ENCODE measurements around the gene SH3TC1.

Gene SH3TC1

GRCh38 chr4:8231551-8232049, 32.5 kb downstream of the SH3TC1 start:
- Histone ChIP-seq H3K9me3 (no peaks in the 10 kb centered on the region), H3K27ac (no peak overlapping the region), H3K36me3 (no peaks in the 10 kb centered on the region), H3K4me1 (ENCODE audit: control insufficient read depth in 1 of 2, insufficient read depth in 1 of 2, low read depth in 1 of 2, low read length in 1 of 2) (peaks cover 2 to 10% of the 10 kb centered on the region in 2 experiments), H3K27me3 (peaks cover 24% of the 10 kb centered on the region), H3K4me3 (ENCODE audit: low read depth in 1 of 2, low read length in 1 of 2) (no peak overlapping the region)
- TF ChIP-seq, protein P1, sequence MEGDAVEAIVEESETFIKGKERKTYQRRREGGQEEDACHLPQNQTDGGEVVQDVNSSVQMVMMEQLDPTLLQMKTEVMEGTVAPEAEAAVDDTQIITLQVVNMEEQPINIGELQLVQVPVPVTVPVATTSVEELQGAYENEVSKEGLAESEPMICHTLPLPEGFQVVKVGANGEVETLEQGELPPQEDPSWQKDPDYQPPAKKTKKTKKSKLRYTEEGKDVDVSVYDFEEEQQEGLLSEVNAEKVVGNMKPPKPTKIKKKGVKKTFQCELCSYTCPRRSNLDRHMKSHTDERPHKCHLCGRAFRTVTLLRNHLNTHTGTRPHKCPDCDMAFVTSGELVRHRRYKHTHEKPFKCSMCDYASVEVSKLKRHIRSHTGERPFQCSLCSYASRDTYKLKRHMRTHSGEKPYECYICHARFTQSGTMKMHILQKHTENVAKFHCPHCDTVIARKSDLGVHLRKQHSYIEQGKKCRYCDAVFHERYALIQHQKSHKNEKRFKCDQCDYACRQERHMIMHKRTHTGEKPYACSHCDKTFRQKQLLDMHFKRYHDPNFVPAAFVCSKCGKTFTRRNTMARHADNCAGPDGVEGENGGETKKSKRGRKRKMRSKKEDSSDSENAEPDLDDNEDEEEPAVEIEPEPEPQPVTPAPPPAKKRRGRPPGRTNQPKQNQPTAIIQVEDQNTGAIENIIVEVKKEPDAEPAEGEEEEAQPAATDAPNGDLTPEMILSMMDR (IDR thresholded peaks at IDR 0.05) = no peak

GRCh38 chr4:8232748-8233147, 33.7 kb downstream of the SH3TC1 start:
- TF ChIP-seq, protein P1 (IDR thresholded peaks at IDR 0.05) = no peak
- H3K4me3 ChIP-seq (ENCODE audit: low read depth in 1 of 2, low read length in 1 of 2) = no peak overlapping the region
- H3K27me3 ChIP-seq = peaks cover 13% of the 10 kb centered on the region
- no peaks in the 10 kb centered on the region for H3K9me3 ChIP-seq
- H3K4me1 ChIP-seq (ENCODE audit: control insufficient read depth in 1 of 2, insufficient read depth in 1 of 2, low read depth in 1 of 2, low read length in 1 of 2) = peaks cover 0 to 6% of the 10 kb centered on the region in 2 experiments
- H3K27ac ChIP-seq = no peak overlapping the region
- H3K36me3 ChIP-seq = no peaks in the 10 kb centered on the region

GRCh38 chr4:8233672-8234484, 34.8 kb downstream of the SH3TC1 start:
- Histone ChIP-seq H3K4me1 (ENCODE audit: control insufficient read depth in 1 of 2, insufficient read depth in 1 of 2, low read depth in 1 of 2, low read length in 1 of 2) (peaks cover 0 to under 1% of the 10 kb centered on the region in 2 experiments), H3K9me3 (no peaks in the 10 kb centered on the region), H3K27me3 (peaks cover 2% of the 10 kb centered on the region), H3K27ac (no peak overlapping the region), H3K4me3 (ENCODE audit: low read depth in 1 of 2, low read length in 1 of 2) (no peak overlapping the region), H3K36me3 (no peaks in the 10 kb centered on the region)
- TF ChIP-seq, protein P1 (IDR thresholded peaks at IDR 0.05) = no peak

GRCh38 chr4:8234715-8235114, 35.6 kb downstream of the SH3TC1 start:
- Histone ChIP-seq H3K4me3 (ENCODE audit: low read depth in 1 of 2, low read length in 1 of 2) (no peak overlapping the region), H3K27me3 (no peaks in the 10 kb centered on the region), H3K9me3 (no peaks in the 10 kb centered on the region), H3K36me3 (no peaks in the 10 kb centered on the region), H3K4me1 (ENCODE audit: control insufficient read depth in 1 of 2, insufficient read depth in 1 of 2, low read depth in 1 of 2, low read length in 1 of 2) (no peaks in the 10 kb centered on the region), H3K27ac (no peak overlapping the region)
- TF ChIP-seq, protein P1 (IDR thresholded peaks at IDR 0.05) = no peak

DNA sequence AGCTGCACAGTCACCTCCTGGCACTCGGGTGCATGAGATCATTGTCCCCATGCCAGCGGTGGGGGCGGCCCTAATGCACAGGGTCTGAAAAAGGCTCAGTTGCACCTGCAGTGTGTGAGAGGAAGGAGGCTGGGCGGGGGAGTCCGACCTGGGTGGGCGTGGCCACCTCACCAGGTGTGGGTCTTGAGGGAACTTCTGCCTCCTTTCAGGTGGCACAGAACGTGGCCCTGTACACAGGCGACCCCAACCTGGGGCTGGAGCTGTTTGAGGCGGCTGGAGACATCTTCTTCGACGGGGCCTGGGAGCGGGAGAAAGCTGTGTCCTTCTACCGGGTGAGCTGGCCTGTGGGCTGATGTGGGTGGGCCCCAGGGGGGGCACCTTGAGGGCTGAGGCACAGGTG, 36.1 kb downstream of the SH3TC1 start:
- no peak overlapping the region for H3K27ac ChIP-seq
- H3K9me3 ChIP-seq = no peaks in the 10 kb centered on the region
- no peaks in the 10 kb centered on the region for H3K4me1 ChIP-seq (ENCODE audit: control insufficient read depth in 1 of 2, insufficient read depth in 1 of 2, low read depth in 1 of 2, low read length in 1 of 2)
- peaks cover 5% of the 10 kb centered on the region for H3K27me3 ChIP-seq
- TF ChIP-seq, protein P1 (IDR thresholded peaks at IDR 0.05) = no peak
- H3K4me3 ChIP-seq (ENCODE audit: low read depth in 1 of 2, low read length in 1 of 2) = no peak overlapping the region
- no peaks in the 10 kb centered on the region for H3K36me3 ChIP-seq
